HG02798 (cell line): ENCODE data around the gene EVI5L.
"Not testable (repeated sequence)": the region's sequence is repeated elsewhere in the genome, so short reads cannot be mapped to it uniquely, and the experiment has no call there.

Source experiments
- ATAC-seq: cut with Tn5 transposase; IDR thresholded peaks from one replicate; pipeline ENCODE4 v1.9.1; 2021; ENCODE audit warnings: mild to moderate bottlenecking; ENCODE audit not compliant: unreplicated experiment, poor library complexity

Gene EVI5L

DNA sequence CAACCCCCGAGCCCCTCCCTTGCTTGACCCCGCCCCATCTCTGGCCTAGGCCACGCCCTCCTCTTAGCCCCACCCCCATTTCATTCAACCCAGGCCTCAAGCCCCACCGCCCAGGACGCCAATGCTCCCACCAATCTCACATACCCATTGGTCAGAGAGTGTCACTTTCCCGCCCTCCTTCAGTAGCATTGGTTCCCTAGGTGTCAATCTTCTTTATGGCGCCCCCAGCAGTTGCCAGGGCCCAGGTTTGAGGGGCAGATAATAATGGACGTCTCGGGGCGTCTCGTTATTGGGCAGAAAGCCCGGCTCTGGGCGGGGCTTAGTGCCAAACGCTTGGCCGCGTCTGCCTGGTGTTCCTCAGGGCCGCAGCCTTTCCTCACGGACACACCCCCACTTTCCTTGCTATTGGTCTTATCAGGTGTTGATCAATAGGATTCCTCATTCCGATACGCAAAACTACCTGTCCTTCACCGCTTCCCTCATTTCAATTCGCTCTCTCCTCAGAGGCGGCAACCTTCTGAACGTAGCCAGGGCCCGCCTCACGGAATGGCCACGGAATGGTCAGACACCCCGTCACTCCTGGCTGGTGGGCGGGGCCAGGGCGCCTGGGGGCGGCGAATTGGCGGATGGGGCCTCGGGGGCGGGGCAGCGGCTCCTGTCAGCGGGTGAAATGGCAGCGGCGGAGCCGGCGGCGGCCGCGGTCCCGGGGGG is at the start of gene EVI5L:
EVI5L (plus strand) TSS at position 658 of the 711 bp plus-strand sequence. CDS start 16,325 bp downstream, outside the sequence.
- peak; percentile 89 for ATAC-seq

DNA sequence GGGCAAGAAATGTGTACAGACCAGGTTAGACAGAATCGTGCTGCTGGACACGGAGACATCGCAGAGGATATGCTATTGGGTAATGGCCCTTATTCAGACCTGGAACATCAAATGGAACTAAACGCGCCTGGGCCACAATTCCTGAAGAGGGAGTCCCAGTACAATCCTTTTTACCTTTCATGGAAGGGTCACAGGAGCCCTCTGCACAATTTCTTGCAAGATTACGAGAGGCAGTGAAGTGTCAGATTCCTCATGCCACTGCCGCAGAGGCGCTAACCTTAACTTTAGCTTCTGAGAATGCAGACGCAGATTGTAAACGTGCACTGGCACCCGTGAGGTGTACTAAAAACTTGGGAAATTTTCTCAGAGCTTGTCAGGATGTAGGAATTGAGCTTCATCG is 48.9 kb upstream of the EVI5L start:
- no peak for ATAC-seq

DNA sequence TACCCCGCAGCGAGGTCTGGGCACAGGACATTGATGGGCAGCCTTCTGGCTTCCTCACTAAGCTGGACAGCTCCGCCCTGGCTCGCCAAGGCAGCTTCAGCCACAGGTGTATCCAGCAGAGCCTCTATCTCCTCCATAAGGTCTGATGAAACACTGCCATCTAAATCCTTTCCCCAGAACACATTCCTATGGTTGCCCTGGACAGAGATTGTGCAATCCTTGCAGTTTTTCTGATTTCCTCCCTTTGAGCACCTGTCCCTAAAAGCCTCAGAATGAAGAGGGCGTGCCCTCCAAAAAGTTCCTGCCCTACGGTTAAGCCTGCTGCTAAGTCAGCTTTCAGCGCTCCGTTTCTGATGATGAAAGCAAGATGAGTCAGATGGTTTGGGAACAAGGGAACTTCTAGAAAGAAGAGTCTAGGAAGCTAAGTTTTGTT is 46.0 kb upstream of the EVI5L start:
- no peak for ATAC-seq

DNA sequence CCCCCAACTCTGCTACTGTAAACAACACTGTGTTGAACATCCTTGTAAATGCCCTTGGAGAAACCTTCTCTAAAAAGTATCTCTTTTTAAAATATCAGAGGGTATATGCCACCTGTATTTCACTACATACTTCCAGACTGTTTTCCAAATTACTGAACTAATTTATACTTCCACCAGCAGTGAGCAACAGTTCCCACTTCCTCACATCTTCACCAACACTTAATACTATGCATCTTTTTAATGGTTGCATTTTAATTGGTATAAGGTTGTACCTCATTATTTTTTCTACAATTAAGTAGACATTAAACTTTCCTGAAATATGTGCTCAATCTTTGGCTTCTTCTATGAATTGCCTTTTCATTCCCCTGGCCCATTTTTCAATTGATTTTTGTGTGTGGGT is 45.2 kb upstream of the EVI5L start:
- no peak for ATAC-seq

DNA sequence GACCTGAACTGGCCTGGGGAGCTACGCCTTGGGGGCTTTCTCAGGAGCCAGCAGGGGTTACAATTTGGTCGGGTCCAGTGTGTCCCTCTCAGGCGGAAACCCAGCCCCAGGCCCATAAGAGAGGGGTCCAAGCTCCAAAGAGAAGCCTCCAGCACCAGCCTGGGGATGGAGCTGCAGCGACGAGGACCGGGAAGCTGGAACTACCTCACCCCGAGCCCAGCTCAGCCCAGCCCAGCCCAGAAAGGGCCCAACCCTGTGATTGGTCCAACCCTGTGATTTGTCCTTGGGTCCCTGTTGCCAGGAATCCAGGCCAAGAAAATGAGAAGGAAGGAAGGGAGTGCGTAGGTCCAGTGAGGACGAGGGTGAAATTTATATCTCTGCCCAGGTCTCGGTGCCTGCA is 42.9 kb upstream of the EVI5L start:
- no peak for ATAC-seq

DNA sequence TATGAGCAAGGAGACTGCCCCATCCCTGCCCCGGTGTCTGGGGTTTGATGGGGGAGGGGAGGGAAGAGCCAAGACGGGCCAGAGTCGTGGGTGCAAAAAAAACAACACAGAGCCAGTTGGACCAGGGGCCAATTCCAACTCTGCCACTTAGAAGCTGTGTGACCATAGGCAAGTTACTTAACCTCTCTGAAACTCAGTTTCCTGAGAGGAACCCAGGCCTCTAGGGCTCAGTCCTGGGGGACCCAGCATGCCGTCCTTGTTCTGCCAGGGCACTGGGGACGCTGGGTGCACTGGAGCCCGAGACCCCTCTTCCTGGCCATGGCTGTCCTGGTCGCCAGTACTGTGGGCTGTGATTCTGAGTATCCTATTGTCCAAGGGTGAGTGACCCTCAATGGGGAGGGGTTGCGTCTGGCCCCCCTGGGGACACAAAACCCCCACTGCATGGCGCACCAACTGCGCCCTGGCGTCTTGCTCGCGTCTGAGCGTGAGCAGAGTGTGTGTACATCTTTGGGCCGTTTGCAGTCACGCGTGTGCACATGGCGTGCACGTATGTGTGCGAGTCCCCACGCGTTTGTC is 42.3 kb upstream of the EVI5L start:
- no peak for ATAC-seq

DNA sequence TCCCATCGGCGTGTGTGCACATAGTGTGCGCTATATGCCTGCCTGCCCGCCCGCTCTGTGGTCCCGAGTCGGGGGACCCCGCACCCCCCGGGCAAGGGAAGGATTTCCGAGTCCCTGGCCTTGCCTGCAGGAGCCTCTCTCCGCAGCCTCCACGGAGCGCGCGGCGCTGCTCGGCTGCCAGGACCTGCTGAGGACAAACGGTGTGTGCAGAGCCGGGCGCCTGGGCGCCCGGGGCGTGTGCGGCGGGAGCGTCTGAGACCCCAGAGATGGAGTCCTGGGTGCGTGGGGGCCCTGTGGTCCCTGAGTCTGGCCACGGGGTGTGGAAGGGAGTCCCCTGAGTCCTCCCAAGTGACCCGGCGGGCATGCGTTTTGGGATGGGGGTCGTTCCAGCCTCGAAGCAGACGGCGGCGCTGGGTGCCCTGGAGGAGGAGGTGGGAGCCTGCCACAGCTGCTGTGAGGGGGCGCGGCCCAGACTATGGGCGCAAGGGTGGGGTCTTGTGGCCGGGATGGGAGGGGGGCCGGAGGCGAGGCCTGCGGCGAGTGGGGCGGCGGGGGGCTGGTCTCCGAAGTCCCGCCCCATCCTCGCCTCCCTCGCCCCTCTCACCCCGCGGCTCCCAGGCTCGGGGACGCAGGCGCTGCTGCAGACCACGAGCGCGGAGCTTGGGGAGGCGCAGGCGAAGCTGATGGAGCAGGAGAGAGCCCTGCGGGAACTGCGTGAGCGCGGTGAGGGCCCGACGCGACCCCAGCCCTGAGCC is 41.7 kb upstream of the EVI5L start:
- ATAC-seq: no peak

DNA sequence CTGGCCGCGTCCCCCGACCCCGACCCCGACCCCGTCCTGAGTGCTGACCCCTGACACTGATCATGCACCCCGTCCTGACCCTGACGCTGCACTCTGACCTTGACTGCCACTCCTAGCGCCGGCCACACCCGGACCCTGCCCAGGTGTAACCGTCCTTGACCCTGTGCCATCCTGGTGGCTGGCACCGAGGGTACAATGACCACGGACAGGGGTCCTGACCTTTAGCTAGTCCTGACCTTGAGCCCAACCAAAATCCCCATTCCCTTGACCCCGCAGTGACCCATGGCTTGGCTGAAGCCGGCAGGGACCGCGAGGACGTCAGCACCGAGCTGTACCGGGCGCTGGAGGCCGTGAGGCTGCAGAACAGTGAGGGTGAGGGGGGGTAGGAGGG is 41.1 kb upstream of the EVI5L start:
- ATAC-seq: no peak

DNA sequence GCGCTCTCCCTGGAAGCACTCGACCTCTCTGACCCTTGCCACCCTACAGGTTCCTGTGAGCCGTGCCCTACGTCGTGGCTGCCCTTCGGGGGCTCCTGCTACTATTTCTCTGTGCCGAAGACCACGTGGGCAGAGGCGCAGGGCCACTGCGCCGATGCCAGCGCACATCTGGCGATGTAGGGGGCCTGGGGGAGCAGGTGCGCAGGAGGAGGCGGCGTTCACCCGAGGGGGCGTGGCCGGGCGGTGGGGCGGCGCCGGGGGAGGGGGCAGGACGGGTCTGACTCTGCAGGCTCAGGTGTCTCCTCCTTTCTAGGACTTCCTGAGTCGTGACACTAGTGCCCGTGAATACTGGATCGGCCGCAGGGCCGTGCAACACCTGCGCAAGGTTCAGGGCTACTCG is 40.6 kb upstream of the EVI5L start:
- ATAC-seq: no peak

DNA sequence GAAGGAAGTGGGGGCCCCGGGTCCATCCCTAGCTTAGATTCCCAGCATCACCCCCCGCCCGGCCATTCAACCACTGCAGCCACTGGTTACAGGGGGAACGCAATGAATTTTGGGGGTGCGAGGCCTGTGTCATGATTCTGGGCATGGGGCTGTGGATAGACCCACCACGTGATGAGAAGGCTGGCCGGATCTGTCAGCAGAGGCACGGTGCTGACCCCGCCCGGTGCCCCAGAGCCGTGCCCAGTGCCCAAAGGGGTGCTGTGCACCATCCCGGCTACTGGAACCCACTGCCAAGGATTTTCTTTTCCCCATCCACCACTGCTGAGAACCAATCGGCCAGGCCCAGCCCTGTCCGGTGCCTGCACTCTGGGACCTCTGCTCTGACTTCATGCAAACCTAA is 39.6 kb upstream of the EVI5L start:
- no peak for ATAC-seq

DNA sequence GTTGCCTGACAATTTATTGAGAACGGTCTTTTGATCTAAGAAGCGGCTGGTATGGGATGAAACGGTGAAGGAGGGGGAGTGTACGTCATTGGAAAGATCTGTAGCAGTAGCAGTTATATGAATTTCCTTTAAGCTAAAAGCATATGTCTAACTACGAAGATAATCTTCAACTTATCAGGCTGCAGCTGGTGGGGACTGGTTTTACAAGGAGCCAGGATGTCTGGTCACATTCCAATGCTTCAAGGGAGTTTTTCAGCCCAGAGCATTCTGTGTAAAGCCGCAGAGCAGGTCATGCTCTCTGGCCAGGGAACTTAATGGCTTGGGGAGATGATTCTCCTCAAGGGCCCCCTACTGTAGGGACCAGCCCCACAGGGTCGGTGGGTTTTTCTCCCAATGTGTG is 37.7 kb upstream of the EVI5L start:
- no peak for ATAC-seq

DNA sequence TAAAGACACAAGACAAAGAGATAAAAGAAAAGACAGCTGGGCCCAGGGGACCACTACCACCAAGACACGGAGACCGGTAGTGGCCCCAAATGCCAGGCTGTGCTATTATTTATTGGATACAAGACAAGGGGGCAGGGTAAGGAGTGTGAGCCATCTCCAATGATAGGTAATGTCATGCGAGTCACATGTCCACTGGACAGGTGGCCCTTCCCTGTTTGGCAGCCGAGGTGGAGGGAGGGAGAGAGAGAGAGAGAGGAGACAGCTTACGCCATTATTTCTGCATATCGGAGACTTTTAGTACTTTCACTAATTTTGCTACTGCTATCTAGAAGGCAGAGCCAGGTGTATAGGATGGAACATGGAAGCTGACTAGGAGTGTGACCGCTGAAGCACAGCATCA is 37.3 kb upstream of the EVI5L start:
- ATAC-seq: not testable (repeated sequence)

DNA sequence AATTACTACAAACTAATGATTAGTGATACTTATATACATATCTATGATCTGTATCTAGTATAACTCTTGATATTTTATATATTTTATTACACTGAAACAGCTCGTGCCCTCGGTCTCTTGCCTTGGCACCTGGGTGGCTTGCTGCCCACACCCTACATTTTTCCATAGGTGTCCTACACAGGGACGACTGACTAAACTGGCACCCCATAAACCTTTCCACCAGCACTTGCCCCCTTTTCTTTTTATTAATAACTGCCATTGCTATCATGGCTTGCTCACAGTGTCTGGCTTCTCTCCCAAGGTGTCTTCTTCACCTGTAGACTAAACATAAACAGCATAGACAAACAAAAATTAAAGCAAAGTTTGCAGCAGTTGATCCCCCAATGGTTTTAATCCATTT is 36.5 kb upstream of the EVI5L start:
- ATAC-seq: no peak

DNA sequence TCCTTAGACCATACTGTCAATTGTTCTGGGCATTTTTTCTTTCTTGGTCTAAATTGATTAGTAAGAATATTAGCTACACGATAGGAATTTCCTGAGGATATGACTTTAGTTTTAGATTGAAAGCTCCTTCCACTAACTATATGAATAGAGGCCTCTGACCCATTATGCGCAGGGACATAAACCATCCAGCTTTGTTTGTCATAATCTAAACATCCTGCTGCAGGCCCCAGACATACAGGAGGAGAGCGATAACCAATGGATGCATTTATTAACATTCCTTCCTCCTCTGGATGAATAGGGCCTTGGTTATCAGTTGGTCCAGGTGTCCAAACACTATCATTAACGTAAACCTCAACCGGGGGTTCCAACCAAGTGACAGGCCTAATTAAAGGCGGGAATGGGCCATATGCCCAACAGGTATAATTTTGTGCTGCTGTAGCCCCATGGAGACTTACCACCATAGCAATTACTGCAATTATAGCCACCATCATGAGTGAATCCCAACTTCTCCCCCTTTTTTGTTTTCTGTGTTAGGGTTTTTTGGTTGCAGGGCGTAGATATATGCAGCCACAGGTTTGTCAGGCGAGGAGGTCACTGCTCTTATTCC is 34.4 kb upstream of the EVI5L start:
- no peak for ATAC-seq

DNA sequence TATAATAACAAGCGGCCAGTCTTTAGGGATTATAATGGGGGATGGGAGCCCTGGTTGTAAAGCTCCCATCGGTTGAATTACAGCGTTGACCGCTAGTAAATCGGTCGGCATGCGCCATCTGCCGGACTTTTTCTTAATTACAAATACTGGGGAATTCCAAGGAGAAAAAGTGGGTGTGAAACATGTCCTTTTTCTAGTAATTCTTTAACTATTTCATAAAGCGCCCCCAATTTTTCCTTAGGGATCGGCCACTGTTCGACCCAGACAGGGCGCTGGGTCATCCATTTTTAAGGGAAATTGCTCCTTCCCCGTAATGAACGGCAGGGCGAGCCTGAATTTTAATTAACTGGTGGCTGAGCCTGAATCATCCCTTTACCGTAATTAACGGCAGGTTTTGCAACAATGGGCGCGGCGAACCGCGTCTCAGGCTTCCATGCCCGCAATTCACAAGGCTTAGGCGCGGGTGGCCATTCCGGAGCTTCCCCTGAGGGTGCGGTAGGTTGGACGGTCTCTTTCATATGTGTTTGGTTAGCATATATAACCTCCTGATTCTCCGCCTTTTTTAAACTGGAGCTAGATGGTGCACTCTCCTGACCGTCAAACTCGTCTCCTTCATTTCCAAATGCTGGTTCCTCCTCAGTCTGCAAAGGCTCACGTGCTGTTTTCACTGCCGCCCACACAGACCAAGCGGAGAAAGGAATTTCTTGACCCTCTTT is 30.2 kb upstream of the EVI5L start:
- no peak for ATAC-seq

DNA sequence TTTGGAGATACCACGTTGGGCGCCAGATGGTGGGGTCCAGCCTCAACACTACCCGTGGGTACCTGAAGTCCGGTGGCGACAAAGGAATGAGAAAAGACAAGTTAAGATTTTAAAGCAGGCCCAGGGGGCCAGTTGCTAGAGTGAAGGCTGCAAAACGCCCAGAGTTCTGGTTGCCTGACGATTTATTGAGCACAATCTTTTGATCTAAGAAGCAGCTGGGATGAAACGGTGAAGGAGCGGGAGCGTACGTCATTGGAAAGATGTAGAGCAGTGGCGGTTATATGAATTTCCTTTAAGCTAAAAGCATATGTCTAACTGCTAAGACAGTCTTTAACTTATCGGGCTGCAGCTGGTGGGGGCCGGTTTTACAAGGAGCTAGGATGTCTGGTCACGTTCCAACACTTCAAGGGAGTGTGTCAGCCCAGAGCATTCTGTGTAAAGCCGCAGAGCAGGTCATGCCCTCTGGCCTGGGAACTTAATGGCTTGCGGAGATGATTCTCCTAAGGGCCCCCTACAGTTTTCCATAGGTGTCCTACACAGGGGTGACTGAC is 28.9 kb upstream of the EVI5L start:
- no peak for ATAC-seq

DNA sequence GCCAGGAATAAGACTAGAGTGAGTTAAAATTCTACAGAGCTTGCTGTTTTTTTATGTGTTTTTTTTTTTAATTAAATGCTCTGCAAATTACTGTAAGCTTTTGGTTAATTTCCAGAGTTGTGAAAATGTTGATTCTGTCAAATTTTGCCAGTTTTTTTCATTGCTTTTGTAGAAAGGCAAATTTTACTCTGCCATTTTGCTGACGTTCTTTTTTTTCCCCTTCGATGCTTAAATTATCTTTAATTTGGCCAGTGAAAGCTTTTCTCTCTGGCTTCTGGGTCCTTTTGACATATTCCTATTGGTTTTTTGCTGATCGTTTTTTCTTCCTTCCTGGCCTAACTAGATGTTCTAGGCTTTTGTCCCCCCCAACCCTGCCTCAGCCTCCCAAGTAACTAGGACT is 23.8 kb upstream of the EVI5L start:
- no peak for ATAC-seq

DNA sequence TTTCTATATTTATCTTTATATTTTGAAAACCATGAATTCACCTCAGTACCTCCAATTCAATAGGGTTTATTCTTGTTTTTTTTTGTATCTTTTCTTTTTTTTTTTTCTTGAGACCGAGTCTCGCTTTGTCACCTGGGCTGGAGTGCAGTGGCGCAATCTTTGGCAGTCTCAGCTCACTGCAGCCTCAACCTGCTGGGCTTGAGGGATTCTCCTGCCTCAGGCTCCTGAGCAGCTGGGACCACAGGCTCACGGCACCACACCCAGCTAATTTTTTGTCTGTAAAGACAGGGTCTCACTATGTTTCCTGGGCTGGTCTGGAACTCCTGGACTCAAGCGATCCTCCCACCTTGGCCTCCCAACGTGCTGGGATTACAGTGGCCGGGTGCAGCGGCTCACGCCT is 23.1 kb upstream of the EVI5L start:
- ATAC-seq: no peak

DNA sequence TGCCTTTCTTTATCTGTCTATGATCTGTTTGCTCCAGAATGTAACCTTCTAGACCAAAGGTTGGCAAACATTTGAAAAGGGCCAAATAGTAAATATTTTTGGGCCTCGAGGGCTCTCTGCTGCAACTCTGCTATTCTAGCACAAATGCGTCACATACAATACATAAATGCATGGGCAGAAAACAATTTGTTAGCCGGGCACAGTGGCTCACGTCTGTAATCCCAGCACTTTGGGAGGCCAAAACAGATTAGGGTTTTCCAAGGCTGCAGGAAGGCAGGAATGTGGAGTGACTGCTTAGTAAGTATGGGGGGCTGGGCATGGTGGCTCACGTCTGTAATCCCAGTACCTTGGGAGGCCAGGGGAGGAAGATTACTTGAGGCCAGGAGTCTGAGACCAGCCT is 21.9 kb upstream of the EVI5L start:
- ATAC-seq: no peak

DNA sequence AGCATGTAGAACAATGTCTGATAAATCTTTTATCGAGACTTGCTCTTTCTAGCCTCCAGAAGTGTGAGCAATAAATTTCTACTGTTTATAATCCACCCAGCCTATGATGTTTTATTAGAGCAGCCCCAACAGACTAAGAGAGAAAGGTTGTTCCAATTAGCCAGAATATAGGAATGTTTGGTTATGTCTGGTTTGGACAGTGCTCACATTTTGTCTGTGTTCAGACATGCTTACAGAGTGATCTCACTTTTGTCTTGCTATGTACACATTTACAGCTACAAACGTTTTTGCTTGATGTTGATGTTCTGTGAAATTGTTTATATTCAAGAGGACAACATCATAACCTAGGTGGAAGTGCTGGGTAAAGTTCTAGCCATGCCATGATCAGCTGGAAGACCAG is 18.0 kb upstream of the EVI5L start:
- ATAC-seq: no peak
